ENCODE results near the gene GCNT3.
"Not testable (repeated sequence)": the region's sequence is repeated elsewhere in the genome, so short reads cannot be mapped to it uniquely, and the experiment has no call there.

The GCNT3 gene

GRCh38 chr15:59618406-59618805, 6.8 kb downstream of the GCNT3 start:
- no peak for DNase-seq

- DNase-seq: peak; percentile 43
These were observed 10.7 kb downstream of the GCNT3 start for GRCh38 chr15:59622289-59622688.

- DNase-seq: no peak
These were observed 21.1 kb downstream of the GCNT3 start for GRCh38 chr15:59632714-59633113.

GRCh38 chr15:59636184-59636583, 24.6 kb downstream of the GCNT3 start:
- no peak for DNase-seq

GRCh38 chr15:59637507-59637906, 25.9 kb downstream of the GCNT3 start:
- DNase-seq: not testable (repeated sequence)

- DNase-seq: no peak
These were observed 30.8 kb downstream of the GCNT3 start for GRCh38 chr15:59642351-59642750.

GRCh38 chr15:59644756-59645155, 33.2 kb downstream of the GCNT3 start:
- no peak for DNase-seq

GRCh38 chr15:59645812-59646211, 34.2 kb downstream of the GCNT3 start:
- DNase-seq: not testable (repeated sequence)

- DNase-seq: no peak
These were observed 34.7 kb downstream of the GCNT3 start for GRCh38 chr15:59646277-59646676.

- no peak for DNase-seq
These were observed 35.5 kb downstream of the GCNT3 start for GRCh38 chr15:59647085-59647484.

GRCh38 chr15:59649603-59650002, 38.0 kb downstream of the GCNT3 start:
- DNase-seq: no peak

GRCh38 chr15:59654046-59654445, 42.5 kb downstream of the GCNT3 start:
- DNase-seq: no peak

GRCh38 chr15:59656897-59657634, 45.5 kb downstream of the GCNT3 start, which contains the start of gene GTF2A2:
TSS of gene GTF2A2 (minus strand) at chr15:59657515. CDS start at chr15:59652277, 5,238 bp downstream.
- peak; percentile 87 for DNase-seq

- DNase-seq: no peak
These were observed 46.1 kb downstream of the GCNT3 start for GRCh38 chr15:59657635-59658125.

- no peak for DNase-seq
These were observed 47.8 kb downstream of the GCNT3 start for GRCh38 chr15:59659366-59659765.

GRCh38 chr15:59662260-59662659, 50.7 kb downstream of the GCNT3 start:
- DNase-seq: no peak

GRCh38 chr15:59668556-59668955, 57.0 kb downstream of the GCNT3 start:
- no peak for DNase-seq
